Endothelial cell of umbilical vein (primary cell): ENCODE results near the gene FAM120B. TPM values are rescaled to one million over a fixed set of nuclear protein-coding genes. Genes with fewer than 3 reads are reported as not detected.

Experiments
- BruUV-seq: library from RNA; stranded (reverse); fragments of 400-500 nt; replicated peaks from 2 replicates; lab custom pipeline; 2021; lab: Mats Ljungman, UMichigan
- CTCF ChIA-PET: fragments of 300-600, 350-600 bp; sonication (Branson Sonifier 250); formaldehyde crosslinking; loops from one replicate; lab custom pipeline; 2021; ENCODE audit warnings: antibody characterized with exemption, inconsistent platforms; lab: Charles Lee
- POLR2A ChIA-PET: fragments of 300-600, 350-600 bp; sonication (Branson Sonifier 250); formaldehyde crosslinking; loops from one replicate; lab custom pipeline; 2021; ENCODE audit warnings: antibody characterized with exemption, inconsistent platforms; lab: Charles Lee
- DNase-seq: peaks from one replicate; pipeline ENCODE4 v3.0.0-alpha.2; 2011; ENCODE audit warnings: low read depth, low spot score
- FAIRE-seq: peaks from 2 replicates; lab custom pipeline; 2011; peaks lifted over from hg19 to GRCh38; lab: Jason Lieb, UNC
- H2AFZ ChIP-seq: 2 replicates; pipeline ENCODE4 v1.6.0; 2012; ENCODE audit warnings: low read depth, low read length, control low read depth, inconsistent platforms
- H3K27ac ChIP-seq: 2 replicates; pipeline ENCODE4 v1.5.1; 2011; ENCODE audit warnings: low read depth, mild to moderate bottlenecking, control low read depth, low read length, moderate library complexity; ENCODE audit not compliant: insufficient read depth
- H3K27me3 ChIP-seq, 2 experiments: 2 replicates each; pipeline versions ENCODE4 v1.6.0 to v1.6.1; 2011; ENCODE audit warnings: low read length in 2 of 2, mixed read lengths in 1 of 2; ENCODE audit not compliant: control insufficient read depth in 2 of 2, insufficient read depth in 2 of 2
- H3K36me3 ChIP-seq, 2 experiments: 2 replicates in 1 of 2; 3 replicates in 1 of 2; pipeline ENCODE4 v1.5.1; 2011; ENCODE audit warnings: low read length in 2 of 2, mild to moderate bottlenecking in 1 of 2, moderate library complexity in 1 of 2; ENCODE audit not compliant: control insufficient read depth in 2 of 2, insufficient read depth in 2 of 2; ENCODE audit errors: extremely low read depth in 1 of 2
- H3K4me1 ChIP-seq: 3 replicates; pipeline ENCODE4 v1.5.1; 2011; ENCODE audit warnings: mild to moderate bottlenecking, low read length; ENCODE audit not compliant: control insufficient read depth, insufficient read depth; ENCODE audit errors: extremely low read depth
- H3K4me2 ChIP-seq: 2 replicates; pipeline ENCODE4 v1.6.1; 2011; ENCODE audit warnings: low read length, control low read depth, mixed read lengths; ENCODE audit not compliant: insufficient read depth
- H3K4me3 ChIP-seq, 3 experiments: fragments of 200-600 bp in 1 of 3; sonication (generic), shearing (Covaris generic) in 1 of 3; replicated peaks in 1 of 3; 2 replicates each; pipeline ENCODE4 v1.5.1; 2011 to 2016; ENCODE audit warnings: control low read depth in 3 of 3, low read length in 3 of 3, mild to moderate bottlenecking in 2 of 3, inconsistent platforms in 1 of 3, low read depth in 1 of 3, moderate library complexity in 1 of 3; ENCODE audit not compliant: insufficient read depth in 1 of 3
- H3K79me2 ChIP-seq: 2 replicates; pipeline ENCODE4 v1.6.0; 2012; ENCODE audit warnings: low read length, inconsistent platforms; ENCODE audit not compliant: control insufficient read depth, insufficient read depth
- H3K9ac ChIP-seq: replicated peaks from 2 replicates; pipeline ENCODE3; 2011; ENCODE audit warnings: low read length, control low read depth; ENCODE audit not compliant: insufficient read depth; ENCODE audit errors: extremely low read depth
- H3K9me1 ChIP-seq: replicated peaks from 3 replicates; pipeline ENCODE4 v1.6.0; 2011; ENCODE audit warnings: mild to moderate bottlenecking, low read length; ENCODE audit not compliant: control insufficient read depth, insufficient read depth; ENCODE audit errors: extremely low read depth
- H3K9me3 ChIP-seq: replicated peaks from 2 replicates; pipeline ENCODE4 v1.5.1; 2012; ENCODE audit warnings: low read length, inconsistent platforms; ENCODE audit not compliant: control insufficient read depth, insufficient read depth
- H4K20me1 ChIP-seq: replicated peaks from 2 replicates; pipeline ENCODE3; 2011; ENCODE audit warnings: mild to moderate bottlenecking, low read length; ENCODE audit not compliant: control insufficient read depth, insufficient read depth; ENCODE audit errors: extremely low read depth
- EZH2 ChIP-seq: IDR thresholded peaks from 2 replicates; pipeline ENCODE4 v1.6.1; 2012; ENCODE audit warnings: borderline replicate concordance, low read depth, mild to moderate bottlenecking, moderate library complexity, low read length, inconsistent platforms; ENCODE audit not compliant: severe bottlenecking
- FOS ChIP-seq: IDR thresholded peaks from 2 replicates; pipeline ENCODE4 v1.6.1; 2011; ENCODE audit warnings: mild to moderate bottlenecking, low read length, moderate library complexity, borderline replicate concordance; ENCODE audit not compliant: insufficient read depth
- GATA2 ChIP-seq: IDR thresholded peaks from 2 replicates; pipeline ENCODE4 v1.7.0; 2011; ENCODE audit warnings: low read depth, mild to moderate bottlenecking, moderate library complexity, mixed read lengths, low read length; ENCODE audit not compliant: insufficient read length, insufficient read depth
- JUN ChIP-seq: IDR thresholded peaks from 2 replicates; pipeline ENCODE4 v1.6.1; 2011; ENCODE audit warnings: borderline replicate concordance, low read depth; ENCODE audit not compliant: insufficient read length, insufficient read depth
- MAX ChIP-seq: IDR thresholded peaks from 2 replicates; pipeline ENCODE4 v1.6.1; 2011; ENCODE audit not compliant: insufficient read depth, insufficient read length
- MYC ChIP-seq: IDR thresholded peaks from one replicate; pipeline ENCODE4 v1.6.1; 2011; ENCODE audit warnings: mild to moderate bottlenecking, low read depth, low read length
- POLR2A ChIP-seq: IDR thresholded peaks from 2 replicates; pipeline ENCODE4 v1.6.1; 2012; ENCODE audit warnings: low read depth, mild to moderate bottlenecking, control low read depth, low read length
- POLR2AphosphoS5 ChIP-seq: IDR thresholded peaks from 2 replicates; pipeline ENCODE4 v1.6.1; 2012; ENCODE audit warnings: low read depth, mild to moderate bottlenecking, control low read depth, low read length, moderate library complexity; ENCODE audit not compliant: insufficient read depth
- dilution Hi-C: fragments of 300-500 bp; cut with MboI; formaldehyde crosslinking; loops from one replicate; pipeline ENCODE4 v1.15.0; 2019; ENCODE audit warnings: low sequenced_read_pairs; ENCODE audit not compliant: extremely low pct_ligation_motif_present
- intact Hi-C: fragments of 100-400 bp; cut with micrococcal nuclease; formaldehyde crosslinking; loops from one replicate; pipeline ENCODE4 v1.10.0; 2022
- polyA plus RNA-seq, 4 experiments: library from polyadenylated mRNA; depleted of rRNA in 3 of 4; stranded (reverse) in 3 of 4; unstranded in 1 of 4; fragments of >200 nt; gene quantifications; 2 replicates each; pipeline versions ENCODE4 v1.2.1 to v1.2.3, GENCODE V29; 2011 to 2012; ENCODE audit warnings: missing spikeins in 1 of 4
- total RNA-seq: library from RNA; stranded (reverse); gene quantifications from 2 replicates; pipeline ENCODE4 v1.2.3, GENCODE V29; 2021

FAM120B gene
- total and polyA plus RNA-seq, 2 donors (not counting 3 experiments of a cell fraction or from before 2014, with no cell fraction given): 10.8 to 28.2 TPM

GRCh38 chr6:170446841-170447560 is 140.4 kb downstream of the FAM120B start:
- no peaks in the 10 kb centered on the region for H3K9me3 ChIP-seq
- CTCF ChIA-PET: no interaction called here
- DNase-seq (no peak), FAIRE-seq (no peak)
- H3K36me3 ChIP-seq: no peaks in the 10 kb centered on the region
- no peak overlapping the region for H3K9ac ChIP-seq
- POLR2A ChIA-PET: no interaction called here
- no peak overlapping the region for H3K4me3 ChIP-seq
- intact Hi-C loops: no loop called here
- TF ChIP-seq POLR2A: no peak
- no peak for TF ChIP-seq EZH2
- TF ChIP-seq POLR2AphosphoS5: no peak
- TF ChIP-seq MYC: no peak
- TF ChIP-seq MAX: no peak
- TF ChIP-seq JUN: no peak
- H3K79me2 ChIP-seq: no peaks in the 10 kb centered on the region
- no peaks in the 10 kb centered on the region for H3K4me1 ChIP-seq
- no peaks in the 10 kb centered on the region for H3K9me1 ChIP-seq
- H3K27me3 ChIP-seq: no peaks in the 10 kb centered on the region
- no peaks in the 10 kb centered on the region for H4K20me1 ChIP-seq
- no TSS peak for BruUV-seq
- dilution Hi-C loops: no loop called here
- no peak overlapping the region for H2AFZ ChIP-seq
- no peak overlapping the region for H3K27ac ChIP-seq
- H3K4me2 ChIP-seq: no peak overlapping the region

GRCh38 chr6:170447561-170447930 is 141.0 kb downstream of the FAM120B start:
- CTCF ChIA-PET: no interaction called here
- Histone ChIP-seq H2AFZ (no peak overlapping the region), H3K79me2 (no peaks in the 10 kb centered on the region), H4K20me1 (no peaks in the 10 kb centered on the region), H3K9ac (no peak overlapping the region), H3K9me1 (no peaks in the 10 kb centered on the region), H3K4me2 (no peak overlapping the region), H3K27ac (no peak overlapping the region), H3K27me3 (no peaks in the 10 kb centered on the region), H3K4me1 (no peaks in the 10 kb centered on the region), H3K36me3 (no peaks in the 10 kb centered on the region), H3K4me3 (no peak overlapping the region), H3K9me3 (no peaks in the 10 kb centered on the region)
- intact Hi-C loops (no loop called here), dilution Hi-C loops (no loop called here)
- POLR2A ChIA-PET: no interaction called here
- FAIRE-seq: no peak
- TF ChIP-seq MYC (no peak), FOS (no peak), GATA2 (no peak), POLR2AphosphoS5 (no peak), POLR2A (no peak)
- BruUV-seq: no TSS peak
- DNase-seq: no peak
